Measurements from ENCODE around the gene HIP1.
"Not testable (repeated sequence)": the region's sequence is repeated elsewhere in the genome, so short reads cannot be mapped to it uniquely, and the experiment has no call there.

DNA sequence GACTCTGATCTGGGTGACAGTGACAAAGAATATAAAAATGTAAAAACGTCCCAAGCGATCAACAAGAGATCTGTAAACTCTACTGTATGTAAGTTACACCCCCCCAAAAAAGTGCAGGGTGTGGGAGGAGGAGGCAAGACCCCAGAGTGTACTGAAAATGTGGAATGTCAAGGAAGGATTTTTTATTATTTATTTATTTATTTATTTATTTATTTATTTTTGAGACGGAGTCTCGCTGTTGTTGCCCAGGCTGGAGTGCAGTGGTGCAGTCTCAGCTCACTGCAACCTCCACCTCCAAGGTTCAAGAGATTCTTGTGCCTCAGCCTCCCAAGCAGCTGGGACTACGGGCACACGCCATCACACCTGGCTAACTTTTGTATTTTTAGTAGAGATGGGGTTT is 181.9 kb downstream of the HIP1 start:
- TF ChIP-seq, protein P1, sequence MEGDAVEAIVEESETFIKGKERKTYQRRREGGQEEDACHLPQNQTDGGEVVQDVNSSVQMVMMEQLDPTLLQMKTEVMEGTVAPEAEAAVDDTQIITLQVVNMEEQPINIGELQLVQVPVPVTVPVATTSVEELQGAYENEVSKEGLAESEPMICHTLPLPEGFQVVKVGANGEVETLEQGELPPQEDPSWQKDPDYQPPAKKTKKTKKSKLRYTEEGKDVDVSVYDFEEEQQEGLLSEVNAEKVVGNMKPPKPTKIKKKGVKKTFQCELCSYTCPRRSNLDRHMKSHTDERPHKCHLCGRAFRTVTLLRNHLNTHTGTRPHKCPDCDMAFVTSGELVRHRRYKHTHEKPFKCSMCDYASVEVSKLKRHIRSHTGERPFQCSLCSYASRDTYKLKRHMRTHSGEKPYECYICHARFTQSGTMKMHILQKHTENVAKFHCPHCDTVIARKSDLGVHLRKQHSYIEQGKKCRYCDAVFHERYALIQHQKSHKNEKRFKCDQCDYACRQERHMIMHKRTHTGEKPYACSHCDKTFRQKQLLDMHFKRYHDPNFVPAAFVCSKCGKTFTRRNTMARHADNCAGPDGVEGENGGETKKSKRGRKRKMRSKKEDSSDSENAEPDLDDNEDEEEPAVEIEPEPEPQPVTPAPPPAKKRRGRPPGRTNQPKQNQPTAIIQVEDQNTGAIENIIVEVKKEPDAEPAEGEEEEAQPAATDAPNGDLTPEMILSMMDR (conservative IDR thresholded peaks at IDR 0.05): not testable (repeated sequence)
- not testable (repeated sequence) for TF ChIP-seq EZH2 (IDR thresholded peaks at IDR 0.05; ENCODE audit: low read depth)

Measured in PC-9 (cell line).